Smooth muscle cell (in vitro differentiated cells): ENCODE results near the gene MTMR4. TPM values are rescaled to one million over a fixed set of nuclear protein-coding genes. Genes with fewer than 3 reads are reported as not detected.

Source experiments
- DNase-seq: peaks from one replicate; lab custom pipeline; 2025; ENCODE audit not compliant: unreplicated experiment; lab: John Stamatoyannopoulos, UW
- H2AFZ ChIP-seq: fragments of 200-600 bp; sonication (generic); 2 replicates; pipeline ENCODE4 v1.6.0; 2016; ENCODE audit warnings: antibody characterized with exemption, low read depth, mild to moderate bottlenecking
- H3F3A ChIP-seq: fragments of 200-600 bp; sonication (generic); 2 replicates; pipeline ENCODE4 v1.6.0; 2017; ENCODE audit warnings: antibody characterized with exemption, low read depth
- H3K27ac ChIP-seq: fragments of 200-600 bp; sonication (generic); 2 replicates; pipeline ENCODE4 v1.5.1; 2016; ENCODE audit warnings: low read depth, mild to moderate bottlenecking
- H3K27me3 ChIP-seq: fragments of 200-600 bp; sonication (generic); 2 replicates; pipeline ENCODE4 v1.6.1; 2016; ENCODE audit warnings: low read depth, mild to moderate bottlenecking
- H3K36me3 ChIP-seq: fragments of 200-600 bp; sonication (generic); 2 replicates; pipeline ENCODE4 v1.5.1; 2016; ENCODE audit warnings: low read depth
- H3K4me1 ChIP-seq: fragments of 200-600 bp; sonication (generic); 2 replicates; pipeline ENCODE4 v1.5.1; 2016; ENCODE audit warnings: low read depth
- H3K4me2 ChIP-seq: fragments of 200-600 bp; sonication (generic); 2 replicates; pipeline ENCODE4 v1.6.0; 2016; ENCODE audit warnings: mild to moderate bottlenecking
- H3K4me3 ChIP-seq: fragments of 200-600 bp; sonication (generic); 2 replicates; pipeline ENCODE4 v1.5.1; 2016; ENCODE audit warnings: mild to moderate bottlenecking
- H3K79me2 ChIP-seq: fragments of 200-600 bp; sonication (generic); 2 replicates; pipeline ENCODE4 v1.6.0; 2016; ENCODE audit warnings: low read depth, mild to moderate bottlenecking
- H3K9ac ChIP-seq: fragments of 200-600 bp; sonication (generic); 2 replicates; pipeline ENCODE4 v1.6.0; 2016; ENCODE audit warnings: low read depth
- H3K9me3 ChIP-seq: fragments of 200-600 bp; sonication (generic); replicated peaks from 2 replicates; pipeline ENCODE4 v1.5.1; 2016; ENCODE audit warnings: low read depth
- H4K20me1 ChIP-seq: fragments of 200-600 bp; sonication (generic); 2 replicates; pipeline ENCODE4 v1.6.0; 2016; ENCODE audit warnings: low read depth
- WGBS: methylation state at CpG from one replicate; pipeline ENCODE4 v1.1.7; 2016; ENCODE audit warnings: low lambda C conversion rate; 5-methylcytosine and 5-hydroxymethylcytosine counted together
- polyA plus RNA-seq: library from polyadenylated mRNA; unstranded; fragments of >200 nt; fragmentation: Nextera tagmentation; extraction: Ambion mirVana; gene quantifications from 2 replicates; pipeline ENCODE4 v1.2.1, GENCODE V29; 2016
- total RNA-seq: library from RNA; depleted of rRNA; stranded (reverse); fragments of >200 nt; gene quantifications from 2 replicates; pipeline ENCODE4 v1.2.3, GENCODE V29; 2014
- TF ChIP-seq, protein P1 (sequence below): fragments of 200-600 bp; sonication (generic); IDR thresholded peaks from 2 replicates; pipeline ENCODE4 v1.5.1; 2017; ENCODE audit warnings: borderline replicate concordance, mild to moderate bottlenecking, antibody characterized with exemption; ENCODE audit not compliant: insufficient read depth, poor library complexity, severe bottlenecking

The MTMR4 gene
- total and polyA plus RNA-seq, 2 experiments from 2014 or later, result 15.8 to 25.4 TPM

DNA sequence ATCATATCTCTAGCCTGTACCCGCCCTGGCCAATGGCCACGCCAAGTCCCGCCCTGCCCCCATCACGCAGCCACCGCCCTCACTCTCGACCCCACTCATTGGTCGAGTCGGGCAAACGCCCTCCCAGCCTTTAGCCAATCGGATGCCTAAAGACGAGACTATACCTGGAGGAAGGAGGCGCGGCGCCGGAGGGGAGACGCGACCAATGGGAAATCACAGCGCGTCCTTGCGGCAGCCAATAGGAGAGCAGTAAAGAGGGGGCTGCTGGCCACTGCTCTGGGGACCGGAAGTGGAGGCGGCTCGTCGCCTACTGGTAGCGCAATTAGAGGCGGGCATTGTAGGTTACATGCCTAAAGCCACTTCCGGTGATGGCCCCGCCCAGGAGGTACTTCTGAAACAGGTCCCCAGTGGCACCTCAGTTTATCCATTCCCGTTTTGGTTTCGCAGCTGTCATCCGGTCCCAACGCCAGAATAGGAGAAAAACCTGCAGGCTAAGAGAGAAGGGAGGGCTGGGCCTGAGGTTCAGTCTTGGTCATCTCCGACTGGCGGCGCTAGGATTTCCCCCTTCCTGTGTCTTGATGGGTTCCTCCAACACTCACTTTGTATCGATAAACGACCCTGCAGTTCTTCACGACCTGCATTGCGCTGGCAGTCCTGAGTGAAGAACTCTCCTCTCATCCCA is 3.6 kb upstream of the MTMR4 start:
- TF ChIP-seq, protein P1, sequence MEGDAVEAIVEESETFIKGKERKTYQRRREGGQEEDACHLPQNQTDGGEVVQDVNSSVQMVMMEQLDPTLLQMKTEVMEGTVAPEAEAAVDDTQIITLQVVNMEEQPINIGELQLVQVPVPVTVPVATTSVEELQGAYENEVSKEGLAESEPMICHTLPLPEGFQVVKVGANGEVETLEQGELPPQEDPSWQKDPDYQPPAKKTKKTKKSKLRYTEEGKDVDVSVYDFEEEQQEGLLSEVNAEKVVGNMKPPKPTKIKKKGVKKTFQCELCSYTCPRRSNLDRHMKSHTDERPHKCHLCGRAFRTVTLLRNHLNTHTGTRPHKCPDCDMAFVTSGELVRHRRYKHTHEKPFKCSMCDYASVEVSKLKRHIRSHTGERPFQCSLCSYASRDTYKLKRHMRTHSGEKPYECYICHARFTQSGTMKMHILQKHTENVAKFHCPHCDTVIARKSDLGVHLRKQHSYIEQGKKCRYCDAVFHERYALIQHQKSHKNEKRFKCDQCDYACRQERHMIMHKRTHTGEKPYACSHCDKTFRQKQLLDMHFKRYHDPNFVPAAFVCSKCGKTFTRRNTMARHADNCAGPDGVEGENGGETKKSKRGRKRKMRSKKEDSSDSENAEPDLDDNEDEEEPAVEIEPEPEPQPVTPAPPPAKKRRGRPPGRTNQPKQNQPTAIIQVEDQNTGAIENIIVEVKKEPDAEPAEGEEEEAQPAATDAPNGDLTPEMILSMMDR, result no peak
- H3K4me1 ChIP-seq, result peaks cover 24% of the 10 kb centered on the region
- peak overlapping the region; percentile 64 for H3K4me3 ChIP-seq
- H3K4me2 ChIP-seq, result peak overlapping the region; percentile 84
- peak overlapping the region; percentile 43 for H3K9ac ChIP-seq
- peaks cover 17% of the 10 kb centered on the region for H3F3A ChIP-seq
- H3K27me3 ChIP-seq, result no peaks in the 10 kb centered on the region
- H3K27ac ChIP-seq, result peak overlapping the region; percentile 71
- H4K20me1 ChIP-seq, result peaks cover 8% of the 10 kb centered on the region
- peak overlapping the region; percentile 81 for H2AFZ ChIP-seq
- no peaks in the 10 kb centered on the region for H3K79me2 ChIP-seq
- no peaks in the 10 kb centered on the region for H3K36me3 ChIP-seq
- DNase-seq, result peak; percentile 97
- WGBS, result under 1% methylated on average over 39 of the region's 39 CpGs
- H3K9me3 ChIP-seq, result no peaks in the 10 kb centered on the region

DNA sequence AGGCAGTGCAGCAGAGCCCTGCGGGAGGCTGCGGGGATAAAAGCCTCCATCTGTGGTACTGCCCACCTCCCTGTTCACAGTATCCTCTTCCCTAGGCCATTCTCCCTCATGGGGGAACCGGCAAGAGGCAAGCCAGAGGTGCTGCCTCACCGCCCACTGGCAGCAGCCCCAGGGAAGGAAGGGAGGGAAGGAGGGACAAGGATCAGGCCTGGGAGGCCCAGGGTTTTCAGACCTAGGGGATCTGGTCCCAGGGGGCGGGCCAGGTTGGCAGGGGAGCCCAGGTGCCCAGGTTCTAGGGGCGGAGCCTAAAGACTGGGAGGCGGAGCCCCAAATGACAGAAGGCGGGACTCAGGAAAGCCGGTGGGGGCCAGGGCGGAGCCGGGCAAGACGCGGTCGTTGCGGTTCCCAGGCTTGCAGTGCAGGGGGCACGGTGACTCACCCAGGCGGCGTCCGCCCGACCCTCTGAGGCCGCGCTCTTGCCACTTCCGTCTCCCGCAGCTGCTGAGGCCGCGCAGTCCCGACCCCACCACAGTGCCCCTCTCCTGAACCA is 3.0 kb upstream of the MTMR4 start:
- Histone ChIP-seq H3K36me3 (no peaks in the 10 kb centered on the region), H3K4me3 (peak overlapping the region; percentile 62), H3K4me1 (peaks cover 24% of the 10 kb centered on the region), H3K27me3 (no peaks in the 10 kb centered on the region), H3K4me2 (peak overlapping the region; percentile 84), H3K27ac (peak overlapping the region; percentile 71), H2AFZ (peak overlapping the region; percentile 66), H3K79me2 (no peaks in the 10 kb centered on the region), H3K9ac (peak overlapping the region; percentile 65), H4K20me1 (peaks cover 8% of the 10 kb centered on the region), H3F3A (peaks cover 17% of the 10 kb centered on the region), H3K9me3 (no peaks in the 10 kb centered on the region)
- TF ChIP-seq, protein P1, result no peak
- WGBS, result 5% methylated on average over 19 of the region's 27 CpGs
- DNase-seq, result no peak

DNA sequence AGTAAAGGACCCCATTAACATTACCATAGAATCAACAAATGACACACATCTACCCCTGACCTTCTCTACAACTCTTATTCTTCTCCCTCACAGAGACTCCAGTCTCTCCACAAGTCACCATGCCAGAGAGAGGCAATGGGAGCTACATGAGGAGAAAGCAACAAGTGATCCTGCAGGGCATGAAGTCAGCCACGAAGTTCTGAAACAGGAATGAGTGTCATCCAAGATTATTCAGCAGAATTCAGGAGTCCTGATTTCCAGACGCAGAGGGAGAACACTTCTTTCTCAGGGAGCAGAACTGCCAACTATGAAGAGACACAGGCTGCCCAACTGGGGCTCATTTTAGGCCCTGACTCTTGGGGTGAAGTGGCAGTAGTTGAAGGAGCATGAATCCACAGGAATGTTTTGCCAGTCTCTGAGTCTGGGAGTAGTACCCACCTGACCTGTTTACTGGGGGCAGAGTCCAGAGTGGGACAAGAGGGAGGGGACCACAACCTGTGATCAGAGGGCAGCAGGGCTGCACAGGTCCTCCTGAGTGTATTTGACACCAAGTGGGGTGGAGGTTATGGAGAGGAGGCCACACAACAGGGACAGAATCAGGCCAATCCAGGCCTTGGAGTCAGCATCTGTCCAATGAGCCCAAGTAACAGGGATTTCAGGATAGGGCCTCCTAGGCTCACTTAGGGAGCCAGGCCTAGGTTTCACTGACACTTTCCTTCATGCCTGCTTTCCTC is 2.4 kb upstream of the MTMR4 start:
- peak overlapping the region; percentile 65 for H3K9ac ChIP-seq
- no peaks in the 10 kb centered on the region for H3K79me2 ChIP-seq
- H3K27ac ChIP-seq, result peak overlapping the region; percentile 71
- H3K4me3 ChIP-seq, result peak overlapping the region; percentile 62
- no peaks in the 10 kb centered on the region for H3K36me3 ChIP-seq
- peak overlapping the region; percentile 84 for H3K4me2 ChIP-seq
- H4K20me1 ChIP-seq, result peaks cover 8% of the 10 kb centered on the region
- TF ChIP-seq, protein P1, result no peak
- no peak for DNase-seq
- H3K9me3 ChIP-seq, result no peaks in the 10 kb centered on the region
- H3K27me3 ChIP-seq, result no peaks in the 10 kb centered on the region
- H3F3A ChIP-seq, result peaks cover 17% of the 10 kb centered on the region
- H2AFZ ChIP-seq, result peak overlapping the region; percentile 66
- H3K4me1 ChIP-seq, result peaks cover 24% of the 10 kb centered on the region
- WGBS, result 68% methylated on average over 2 of the region's 2 CpGs
